VCaP (cell line): ENCODE data around the gene PDIA6.
"Not testable (repeated sequence)": the region's sequence is repeated elsewhere in the genome, so short reads cannot be mapped to it uniquely, and the experiment has no call there.

Experiments used
- H3K27ac ChIP-seq: fragments of 450-650 bp; 2 replicates; pipeline ENCODE4 v1.5.1; 2017
- CTCF ChIP-seq: fragments of 450-650 bp; conservative IDR thresholded peaks from 2 replicates; pipeline ENCODE4 v1.5.1; 2017; ENCODE audit warnings: mild to moderate bottlenecking, moderate library complexity

Gene PDIA6

DNA sequence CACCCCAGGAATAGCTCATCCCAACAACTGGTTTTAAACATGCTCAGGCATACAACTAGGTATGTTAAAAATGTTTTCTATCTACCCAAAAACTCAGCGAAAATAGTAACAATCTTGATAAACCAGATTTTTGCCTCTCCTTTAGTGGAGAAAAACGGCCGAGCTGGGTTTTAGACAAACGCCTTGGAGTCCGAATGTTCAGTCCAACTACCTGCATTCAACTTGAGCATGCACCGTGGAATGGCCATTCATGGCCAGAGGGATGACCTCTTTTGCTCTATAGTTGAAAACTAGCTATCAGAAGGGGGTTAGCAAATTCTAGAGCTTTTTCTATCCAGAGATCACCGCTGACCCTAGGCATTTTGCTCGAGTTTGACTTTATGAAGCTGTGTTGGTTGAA is 30.8 kb downstream of the PDIA6 start:
- TF ChIP-seq CTCF: no peak
- H3K27ac ChIP-seq: no peak overlapping the region

- H3K27ac ChIP-seq: not testable (repeated sequence)
These were observed 31.8 kb downstream of the PDIA6 start for GRCh38 chr2:10780821-10781220.

DNA sequence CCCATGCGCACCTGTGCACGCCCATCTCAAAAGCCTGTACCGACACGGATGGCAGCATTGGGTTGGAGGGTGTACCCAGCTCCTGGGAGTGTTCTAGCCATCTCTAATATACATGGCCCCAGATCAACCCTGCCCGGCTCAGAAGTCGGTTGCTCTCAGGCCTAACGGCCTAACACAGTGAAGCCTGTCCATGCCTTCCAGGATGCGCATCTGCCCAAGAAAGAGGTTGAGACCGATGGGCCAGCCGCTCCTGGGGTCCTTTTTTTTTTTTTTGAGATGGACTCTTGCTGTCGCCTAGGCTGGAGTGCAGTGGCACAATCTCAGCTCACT is 32.1 kb downstream of the PDIA6 start:
- no peak for TF ChIP-seq CTCF
- H3K27ac ChIP-seq: no peak overlapping the region

GRCh38 chr2:10779776-10780490 is 32.7 kb downstream of the PDIA6 start:
- H3K27ac ChIP-seq: no peak overlapping the region
- no peak for TF ChIP-seq CTCF

DNA sequence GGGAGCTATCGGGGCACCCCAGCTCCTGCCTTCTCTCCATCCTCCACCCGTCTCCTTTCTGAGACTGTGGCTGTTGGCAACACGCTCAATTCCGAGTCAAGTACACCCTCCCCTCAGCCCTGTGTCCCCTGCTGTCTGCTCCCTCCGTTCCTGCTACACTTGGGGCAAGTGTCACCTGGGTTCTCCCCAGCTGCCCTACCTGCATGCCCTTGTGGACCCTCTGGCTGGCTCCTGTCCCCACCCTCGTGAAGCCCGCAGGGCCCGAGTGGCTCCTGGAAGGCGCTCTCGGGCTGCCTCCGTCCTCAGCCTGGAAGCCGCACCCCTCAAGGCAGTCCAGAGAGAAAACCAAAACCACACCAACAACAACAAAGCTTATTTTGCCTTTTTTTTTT is 33.9 kb downstream of the PDIA6 start:
- peak overlapping the region; percentile 68; the same call in 1 of the 2 replicates for H3K27ac ChIP-seq
- TF ChIP-seq CTCF: no peak

GRCh38 chr2:10777842-10778723 is 34.5 kb downstream of the PDIA6 start:
- H3K27ac ChIP-seq: peak overlapping the region; percentile 68
- TF ChIP-seq CTCF: no peak

DNA sequence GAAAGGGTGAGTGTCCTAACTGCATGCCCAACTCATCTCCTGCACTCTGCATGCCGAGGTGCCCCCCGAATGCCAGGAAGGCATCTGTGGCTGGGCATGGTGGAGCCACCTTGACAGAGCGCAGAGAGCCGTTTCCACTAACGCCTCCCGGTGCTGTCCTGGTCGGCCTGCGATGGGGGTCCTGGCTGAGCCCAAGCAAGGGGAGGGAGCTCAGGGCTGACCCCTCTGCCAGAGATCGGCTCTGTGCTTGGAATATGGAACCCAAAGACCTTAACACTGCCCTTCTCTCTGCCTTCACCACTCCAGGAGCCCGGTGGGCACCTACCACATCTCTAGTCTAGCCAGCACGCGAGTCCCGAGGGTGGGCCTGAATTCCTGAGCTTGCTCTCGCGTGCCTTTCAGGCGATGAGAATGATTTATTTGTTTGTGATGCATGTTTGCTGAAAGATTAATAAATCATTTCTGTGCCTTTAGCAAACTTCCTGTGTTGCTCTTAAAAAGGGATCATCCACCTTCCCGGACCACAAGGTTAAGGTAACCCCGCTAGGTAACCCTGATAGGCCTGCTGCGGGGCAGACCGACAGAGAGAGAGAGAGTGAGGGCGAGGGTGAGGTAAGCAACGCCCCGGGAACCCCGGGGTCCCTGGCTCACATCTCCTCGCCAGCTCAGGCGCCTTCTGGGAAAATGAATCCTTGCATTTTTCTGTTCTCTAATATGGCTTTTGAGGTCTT is 35.3 kb downstream of the PDIA6 start:
- TF ChIP-seq CTCF: no peak
- peak overlapping the region; percentile 68 for H3K27ac ChIP-seq
